ENCODE results near the gene BMAL2.

- TF ChIP-seq CTCF (IDR thresholded peaks at IDR 0.05) (no peak), EP300 (IDR thresholded peaks at IDR 0.05) (no peak)
Measured at GRCh38 chr12:27297566-27297965, 35.1 kb upstream of the BMAL2 start.

Data from suprapubic skin (tissue), 3 donors.